HPDE6-E6E7 (cell line): ENCODE data around the gene LRRC30.
A peak's percentile ranks its signal among the peaks of the same experiment; 100 is the strongest.
"Not testable (repeated sequence)": the region's sequence is repeated elsewhere in the genome, so short reads cannot be mapped to it uniquely, and the experiment has no call there.

Experiments used
- DNase-seq: peaks from one replicate; pipeline ENCODE4 v3.0.0; 2011; ENCODE audit warnings: missing footprints; ENCODE audit errors: extremely low spot score

The LRRC30 gene

DNA sequence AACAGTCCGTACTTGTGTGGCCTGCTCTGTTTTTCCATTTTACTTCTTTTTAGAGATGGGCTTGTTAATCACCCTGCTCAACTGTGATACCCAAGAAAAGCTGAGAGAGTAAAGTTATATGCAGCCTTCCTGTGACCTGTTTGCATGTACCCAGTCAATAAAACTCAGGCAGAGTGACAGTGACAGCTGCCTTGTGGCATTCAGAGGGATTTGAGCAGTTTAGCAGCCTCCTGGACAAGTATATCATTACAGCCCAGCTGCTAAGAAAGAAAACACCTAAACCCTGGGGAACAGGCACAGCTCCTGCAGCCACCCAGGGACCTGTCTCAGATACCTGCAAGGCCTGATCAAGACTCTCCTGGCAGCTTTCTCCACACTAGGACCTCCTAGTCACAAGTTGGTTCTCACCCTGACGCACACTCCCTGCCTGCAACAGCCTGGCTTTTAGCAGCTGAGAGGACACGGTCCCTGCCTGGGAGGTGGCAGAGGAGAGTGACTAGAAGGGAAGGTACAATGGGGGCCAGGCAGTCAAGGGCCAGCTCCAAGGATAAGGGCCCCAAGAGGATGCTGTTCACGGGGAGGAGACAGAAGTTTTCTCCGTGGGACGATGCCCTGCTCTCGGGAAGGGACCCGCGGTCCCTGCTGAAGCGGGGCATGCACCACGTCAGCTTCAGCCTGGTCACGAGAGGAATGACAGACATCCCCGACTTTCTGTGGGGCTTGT is at the start of gene LRRC30:
Gene LRRC30 (plus strand): TSS at position 464 of the 724 bp plus-strand sequence. CDS start 50 bp downstream, at position 514.
- DNase-seq = no peak

DNA sequence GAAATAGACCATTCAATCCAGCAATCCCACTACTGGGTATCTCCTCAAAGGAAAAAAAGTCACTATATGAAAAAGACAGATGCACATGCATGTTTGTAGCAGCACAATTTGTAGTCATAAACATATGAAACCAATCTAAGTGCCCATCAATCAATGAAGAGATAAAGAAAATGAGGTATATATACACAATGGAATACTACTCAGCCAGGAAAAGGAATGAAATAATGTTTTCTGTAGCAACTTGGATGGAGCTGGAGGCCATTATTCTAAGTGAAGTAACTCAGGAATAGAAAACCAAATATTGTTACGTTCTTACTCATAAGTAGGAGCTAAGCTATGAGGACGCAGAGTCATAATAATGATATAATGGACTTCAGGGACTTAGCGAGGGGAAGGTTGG is 45.2 kb upstream of the LRRC30 start:
- DNase-seq = no peak

DNA sequence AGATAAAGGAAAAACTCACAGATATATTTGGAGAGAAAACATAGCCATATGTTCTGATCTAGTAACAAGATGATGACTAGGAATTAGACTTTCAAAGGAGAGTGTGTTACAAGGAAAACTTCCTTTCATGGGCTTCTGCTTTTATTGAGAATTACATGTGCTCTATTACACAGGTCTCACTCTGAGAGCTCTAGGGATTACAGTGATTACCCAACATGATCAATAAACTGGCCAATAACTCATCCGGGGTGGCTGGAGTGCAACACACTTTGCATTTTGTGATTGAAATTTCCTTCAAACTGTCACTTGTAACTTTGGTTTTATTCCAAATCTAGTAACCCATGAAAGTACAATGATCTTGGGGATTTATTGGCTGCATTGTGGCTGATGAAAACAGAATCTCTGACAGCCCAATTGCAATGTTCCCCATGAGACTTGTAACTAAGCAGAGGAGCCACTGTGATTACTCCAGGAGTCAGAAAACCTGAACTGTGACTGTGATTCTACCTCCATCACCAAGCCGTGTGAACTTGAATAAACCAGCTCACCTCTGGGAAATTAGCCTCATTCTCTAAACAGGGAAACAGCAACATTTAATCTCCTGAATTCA is 40.2 kb upstream of the LRRC30 start:
- DNase-seq = no peak

DNA sequence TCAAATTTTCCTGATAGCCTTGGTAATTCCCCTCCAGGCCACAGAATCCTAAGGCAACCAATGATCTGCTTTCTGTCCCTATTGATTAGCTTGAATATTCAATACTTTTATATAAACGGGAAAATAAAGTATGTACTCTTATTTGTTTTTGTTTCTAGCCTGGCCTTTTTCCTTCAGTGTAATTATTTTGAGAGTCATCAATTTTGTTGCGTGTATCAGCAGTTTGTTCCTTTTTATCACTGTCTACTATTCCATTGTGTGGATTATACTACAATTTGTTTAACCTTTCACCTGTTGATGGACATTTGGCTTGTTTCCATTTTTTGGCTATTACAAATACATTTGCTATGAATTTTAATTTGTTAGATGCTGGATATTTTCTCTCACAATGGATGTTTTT is 39.2 kb upstream of the LRRC30 start:
- DNase-seq = no peak

DNA sequence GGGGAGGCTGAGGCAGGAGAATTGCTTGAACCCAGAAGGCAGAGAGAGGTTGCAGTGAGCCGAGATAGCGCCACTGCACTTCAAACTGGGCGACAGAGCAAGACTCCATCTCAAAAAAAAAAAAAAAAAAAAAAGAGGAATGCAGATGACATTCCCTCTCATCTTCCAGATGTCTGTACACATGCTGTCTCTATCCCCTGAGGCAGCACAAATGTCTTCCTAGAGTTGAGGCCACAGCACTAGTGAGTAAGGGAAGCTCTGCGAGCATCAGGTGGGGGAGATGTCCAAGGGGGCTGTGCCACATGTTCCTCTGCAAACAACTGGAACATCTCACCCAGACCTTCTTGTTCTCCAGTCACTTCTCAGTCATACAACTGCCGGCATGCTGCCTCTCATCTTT is 35.6 kb upstream of the LRRC30 start:
- DNase-seq = no peak

DNA sequence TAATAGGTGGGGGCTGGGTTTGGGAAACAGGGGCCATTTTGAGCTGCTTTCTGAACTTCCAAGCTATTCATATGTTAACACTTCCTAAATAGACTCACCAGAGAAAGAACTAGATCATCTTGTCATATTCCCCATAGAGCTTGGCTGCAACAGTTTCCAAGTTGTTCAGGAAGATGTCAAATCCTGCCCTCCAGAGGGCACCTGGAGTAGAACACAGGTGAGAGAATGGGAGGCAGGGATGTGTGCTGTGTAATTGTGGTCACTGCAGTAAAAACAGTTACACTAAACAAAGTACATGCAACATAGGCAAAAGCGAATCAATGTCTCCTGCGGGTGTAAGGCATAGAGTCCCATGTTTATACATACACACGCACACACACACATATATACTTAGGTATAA is 34.5 kb upstream of the LRRC30 start:
- no peak for DNase-seq

DNA sequence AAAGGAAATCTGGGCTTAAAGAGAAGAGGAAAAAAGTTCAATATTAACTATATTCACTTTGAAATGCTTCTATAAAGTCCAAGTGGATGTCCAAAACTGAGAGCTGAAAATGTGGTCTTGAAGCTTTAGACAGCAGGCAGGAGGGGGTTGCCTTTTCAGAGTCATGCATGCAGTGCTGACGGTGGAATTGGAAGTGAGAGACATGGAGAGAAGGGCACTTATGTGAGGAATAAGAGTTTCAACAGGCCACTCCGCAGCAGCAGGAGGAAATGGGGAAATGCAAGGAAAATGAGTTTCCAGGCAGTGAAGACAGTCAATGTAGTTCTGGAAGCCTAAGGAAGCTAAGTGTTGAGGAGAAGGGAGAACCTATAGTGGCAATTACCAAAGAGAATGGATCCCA is 33.0 kb upstream of the LRRC30 start:
- DNase-seq = no peak

DNA sequence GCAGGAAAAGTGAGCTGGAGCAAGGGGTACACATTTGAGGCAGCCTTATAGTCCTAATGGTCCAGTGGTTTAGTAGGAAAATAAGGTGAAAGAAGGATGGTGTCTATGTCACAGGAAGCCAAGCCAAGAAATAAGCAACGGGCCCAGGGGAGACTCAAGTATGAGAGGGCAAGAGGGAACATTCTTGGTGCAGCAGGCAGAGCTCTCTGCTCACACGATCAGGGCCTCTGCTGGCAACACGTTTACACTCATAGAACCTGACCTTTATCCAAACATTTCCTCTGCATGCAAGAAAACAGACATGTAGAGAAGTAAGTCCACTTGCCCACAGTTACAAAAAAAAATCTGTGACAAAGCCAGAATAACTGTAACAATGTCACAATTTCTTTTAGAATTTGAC is 32.6 kb upstream of the LRRC30 start:
- DNase-seq = no peak

DNA sequence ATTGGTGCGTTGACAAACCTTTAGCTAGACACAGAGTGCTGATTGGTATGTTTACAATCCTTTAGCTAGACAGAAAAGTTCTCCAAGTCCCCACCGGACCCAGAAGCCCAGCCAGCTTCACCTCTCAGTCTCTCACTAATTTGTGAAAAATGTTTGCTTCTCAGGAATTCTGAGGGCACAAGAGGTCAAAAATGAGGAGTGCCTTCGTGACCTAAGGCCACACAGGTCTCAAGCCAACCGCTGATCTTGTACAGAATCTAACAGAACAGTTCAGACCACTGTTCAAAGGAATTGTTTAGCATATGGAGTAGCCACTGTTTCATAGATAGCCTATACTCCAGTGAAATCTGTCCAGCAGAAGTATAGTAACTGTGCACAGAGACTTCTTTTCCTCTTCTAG is 29.8 kb upstream of the LRRC30 start:
- DNase-seq = no peak

DNA sequence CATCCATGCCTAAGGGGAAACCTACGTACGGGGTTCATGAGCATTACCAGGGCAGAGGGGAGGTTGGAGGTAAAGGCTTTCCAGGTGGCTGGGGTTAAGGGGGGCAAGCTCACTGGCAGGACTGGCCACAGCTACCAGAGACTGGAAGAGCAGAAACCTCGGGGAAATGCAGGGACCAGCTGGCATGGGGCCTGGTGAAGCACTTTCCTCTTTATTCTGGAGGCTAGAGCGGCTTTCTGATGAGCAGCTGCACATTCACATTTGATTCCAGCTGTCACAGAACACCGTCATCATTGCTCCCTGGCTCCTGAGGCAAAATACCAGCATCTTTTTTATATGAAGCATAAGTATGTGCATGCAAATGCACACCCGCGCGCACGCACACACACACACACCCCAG is 28.7 kb upstream of the LRRC30 start:
- DNase-seq = no peak

DNA sequence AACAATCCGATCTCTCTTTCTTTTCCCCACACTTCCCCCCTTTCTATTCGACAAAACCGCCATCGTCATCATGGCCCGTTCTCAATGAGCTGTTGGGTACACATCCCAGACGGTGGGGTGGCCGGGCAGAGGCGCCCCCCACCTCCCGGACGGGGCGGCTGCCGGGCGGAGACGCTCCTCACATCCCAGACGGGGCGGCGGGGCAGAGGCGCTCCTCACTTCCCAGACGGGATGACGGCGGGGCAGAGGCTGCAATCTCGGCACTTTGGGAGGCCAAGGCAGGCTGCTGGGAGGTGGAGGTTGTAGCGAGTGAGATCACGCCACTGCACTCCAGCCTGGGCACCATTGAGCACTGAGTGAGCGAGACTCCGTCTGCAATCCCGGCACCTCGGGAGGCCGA is 27.3 kb upstream of the LRRC30 start:
- not testable (repeated sequence) for DNase-seq

DNA sequence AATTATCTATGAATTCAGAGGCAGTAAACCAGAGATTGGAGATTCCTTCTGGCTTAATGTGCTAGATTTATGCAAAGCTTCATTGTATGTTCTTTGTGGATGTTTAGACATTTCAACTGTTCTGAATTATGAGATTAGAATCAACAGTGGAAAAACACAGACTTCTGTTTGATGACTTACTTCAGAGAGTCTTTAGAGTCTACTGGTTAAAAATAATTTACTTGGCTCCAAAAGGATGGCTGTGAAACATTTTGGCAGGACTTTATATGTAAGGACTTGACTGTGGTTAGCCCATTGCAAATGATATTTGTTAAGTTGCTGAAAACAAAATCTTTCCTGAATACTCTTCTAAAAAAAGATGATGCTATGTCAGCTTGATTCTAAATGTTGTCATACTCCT is 25.5 kb upstream of the LRRC30 start:
- no peak for DNase-seq

DNA sequence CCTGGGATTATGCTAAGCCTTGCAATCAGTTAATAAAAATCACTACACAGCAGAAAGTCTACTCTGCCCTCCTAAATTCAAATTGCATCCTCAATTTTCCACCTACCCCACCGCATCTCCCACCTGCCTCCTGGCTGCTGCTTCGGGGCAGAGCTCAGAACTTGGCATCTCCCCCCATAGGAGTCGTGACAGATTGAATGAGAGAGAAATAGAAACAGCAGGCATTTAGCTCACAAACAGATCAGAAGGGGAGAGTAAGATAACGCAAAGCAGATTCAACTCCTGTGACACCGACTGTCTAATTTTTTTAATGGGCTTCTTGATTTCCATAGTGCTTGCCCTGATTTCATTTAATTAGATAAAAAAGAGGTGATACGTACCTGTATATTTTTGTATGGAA is 24.7 kb upstream of the LRRC30 start:
- DNase-seq = no peak

DNA sequence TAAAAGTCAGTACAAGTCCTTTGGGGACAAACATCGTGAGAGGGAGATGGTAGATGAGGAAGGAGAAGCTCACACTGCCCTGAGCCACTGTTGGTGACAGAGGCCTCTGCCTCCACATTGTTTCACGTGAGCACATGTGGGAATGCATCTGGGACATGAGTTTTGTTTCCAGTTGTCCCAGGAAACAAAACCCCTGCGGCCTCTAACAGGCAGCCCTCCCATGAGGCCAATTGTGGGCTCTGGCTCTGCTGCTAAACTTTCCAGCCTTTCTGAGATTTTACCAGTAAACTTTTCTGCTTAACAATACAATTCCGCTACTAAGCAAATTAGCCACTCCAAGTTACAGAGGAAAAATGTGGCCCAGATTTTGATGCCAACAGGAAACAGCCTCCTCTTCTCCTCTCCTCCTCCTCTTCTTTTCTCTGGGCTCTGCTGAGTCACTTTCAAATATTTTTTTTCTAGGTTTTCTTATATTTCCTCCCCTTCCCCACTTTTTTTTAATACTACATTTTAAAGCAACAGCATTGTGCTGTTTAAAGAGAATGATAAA is 23.4 kb upstream of the LRRC30 start:
- no peak for DNase-seq

DNA sequence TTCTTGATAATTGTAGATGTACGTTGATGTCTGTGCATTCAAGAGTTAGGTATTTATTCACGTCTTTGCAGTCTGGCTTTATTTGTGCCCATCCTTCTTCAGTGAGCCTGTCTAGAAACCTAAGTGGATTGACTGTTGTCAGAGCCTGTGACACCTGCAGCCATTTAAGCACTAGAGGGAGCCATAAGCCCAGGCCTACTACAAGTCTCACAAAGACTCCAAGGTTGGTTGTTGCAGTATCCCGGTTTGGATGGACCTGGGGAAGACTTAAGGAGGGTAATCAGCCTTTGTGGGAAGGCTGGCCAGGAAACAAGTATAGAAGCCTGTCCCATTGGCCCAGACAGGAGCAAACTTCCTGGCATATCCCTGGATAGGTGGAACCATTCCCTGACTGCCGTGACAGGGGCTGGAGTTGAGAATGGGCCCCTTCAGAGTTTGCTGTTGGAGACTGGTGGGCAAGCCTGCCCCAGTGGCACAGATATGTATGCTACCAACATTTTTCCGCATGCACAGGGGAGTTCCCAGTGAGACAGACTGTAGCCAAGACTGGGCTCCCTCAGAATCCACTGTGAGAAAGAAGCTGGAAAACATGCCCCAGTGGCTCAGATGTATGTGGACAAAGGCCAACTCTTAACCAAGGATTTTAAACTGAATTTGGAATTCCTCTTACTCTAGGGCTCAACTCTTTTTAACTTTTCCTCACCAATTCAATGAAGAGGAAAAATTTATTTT is 9.3 kb upstream of the LRRC30 start:
- peak; percentile 5 for DNase-seq

DNA sequence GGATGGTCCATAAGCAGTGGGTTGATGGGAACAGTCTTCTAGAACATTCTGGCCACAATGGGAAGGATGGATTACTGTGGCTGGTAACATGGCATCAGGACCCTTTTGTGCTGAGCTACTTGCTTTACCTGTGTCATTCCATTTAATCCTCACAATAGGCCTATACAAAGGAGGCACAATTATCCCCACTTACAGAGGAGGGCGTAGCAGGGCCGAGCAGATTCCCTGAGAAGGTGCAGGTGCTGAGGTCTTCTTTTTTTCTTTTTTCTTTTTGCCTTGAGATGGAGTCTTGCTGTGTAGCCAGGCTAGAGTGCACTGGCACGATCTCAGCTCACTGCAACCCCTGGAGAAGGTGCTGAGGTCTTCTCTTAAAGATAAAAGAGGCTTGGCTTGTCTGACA is 6.7 kb upstream of the LRRC30 start:
- no peak for DNase-seq

DNA sequence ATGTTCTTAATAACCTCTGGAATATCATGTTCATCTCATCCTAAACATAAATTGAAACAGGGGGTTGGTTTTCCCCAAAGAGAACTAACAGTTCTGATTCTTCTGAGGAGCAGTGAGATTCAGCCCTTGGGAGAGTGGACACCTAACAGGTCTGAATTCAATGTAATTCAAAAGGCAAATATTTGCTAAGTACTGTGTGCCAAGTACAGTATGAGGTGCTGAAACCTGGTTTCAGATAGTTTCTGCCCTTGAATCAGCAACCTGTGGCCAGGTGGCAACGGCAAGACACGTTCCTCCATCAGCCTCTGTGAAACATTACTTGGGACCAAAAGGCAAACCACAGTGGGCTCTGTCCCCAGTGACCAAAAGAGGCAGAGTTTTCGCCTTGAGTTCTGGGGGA is 1.3 kb downstream of the LRRC30 start:
- no peak for DNase-seq

DNA sequence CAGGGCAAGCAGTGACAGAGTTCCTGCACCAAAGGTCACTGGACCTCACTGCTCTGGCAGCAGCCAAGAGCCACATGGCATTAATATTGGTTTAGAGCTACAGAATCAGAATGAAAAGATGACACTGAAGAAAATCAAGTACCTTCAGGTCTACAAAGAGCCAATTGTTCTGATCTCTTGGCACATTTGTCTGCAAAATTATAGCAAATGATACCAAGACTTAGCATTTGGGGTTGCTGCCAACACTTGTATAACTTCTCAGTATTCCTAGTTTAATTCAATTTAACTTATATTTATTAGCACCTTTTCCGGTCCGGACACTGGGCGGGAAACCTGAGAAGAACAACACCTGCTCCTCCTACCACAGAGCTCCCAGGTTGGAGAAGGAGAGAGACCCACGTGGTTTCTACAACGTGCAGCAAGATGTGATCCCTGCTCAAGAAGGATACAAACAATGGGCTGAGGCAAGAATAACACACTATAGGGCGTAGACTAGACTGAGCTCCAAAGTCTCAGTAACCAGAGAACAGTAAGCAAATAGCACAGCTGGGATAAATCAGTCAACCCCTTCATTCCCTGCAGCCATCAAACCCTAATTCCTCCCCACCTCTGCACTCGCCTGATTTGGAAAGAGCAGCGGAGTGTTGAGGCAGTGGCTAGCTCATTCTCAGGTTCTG is 2.4 kb downstream of the LRRC30 start:
- DNase-seq = no peak

DNA sequence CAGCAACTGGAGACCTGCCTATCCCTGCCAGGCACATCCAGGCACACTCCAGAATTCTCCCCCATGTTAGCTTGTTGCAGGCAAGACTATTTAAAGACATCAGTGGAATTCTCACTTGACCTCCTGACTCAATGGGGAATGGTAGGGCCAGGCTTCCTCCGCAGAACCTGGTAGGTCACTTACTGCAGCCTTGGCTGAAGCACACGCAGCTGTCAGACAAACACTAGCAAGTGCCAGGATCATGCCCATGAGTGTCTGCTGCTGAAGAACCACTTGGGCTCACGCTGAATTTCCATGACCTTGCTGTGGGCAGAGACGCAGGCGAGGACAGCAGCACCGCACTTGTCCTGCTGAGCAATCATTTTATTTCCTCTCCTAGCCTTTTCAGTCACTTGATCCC is 3.2 kb downstream of the LRRC30 start:
- DNase-seq = no peak

DNA sequence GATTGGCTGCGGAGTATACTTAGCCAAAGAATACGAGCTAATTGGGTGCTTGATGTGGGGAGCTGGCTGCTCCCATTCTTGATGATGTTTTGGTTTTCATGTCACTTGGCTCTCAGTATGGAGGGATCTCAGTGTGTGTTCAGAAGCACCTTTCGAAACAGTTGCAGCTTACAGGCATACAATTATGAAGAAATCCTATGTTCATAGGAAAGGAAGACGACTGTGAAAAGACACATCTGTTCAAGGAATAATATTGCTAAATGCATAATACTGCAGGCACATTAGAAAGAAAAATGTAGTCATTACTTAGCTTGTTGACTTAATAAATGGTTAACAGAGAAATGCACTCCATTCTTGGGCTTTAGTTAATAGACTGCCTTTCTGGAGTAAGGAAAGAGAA is 4.1 kb downstream of the LRRC30 start:
- no peak for DNase-seq

DNA sequence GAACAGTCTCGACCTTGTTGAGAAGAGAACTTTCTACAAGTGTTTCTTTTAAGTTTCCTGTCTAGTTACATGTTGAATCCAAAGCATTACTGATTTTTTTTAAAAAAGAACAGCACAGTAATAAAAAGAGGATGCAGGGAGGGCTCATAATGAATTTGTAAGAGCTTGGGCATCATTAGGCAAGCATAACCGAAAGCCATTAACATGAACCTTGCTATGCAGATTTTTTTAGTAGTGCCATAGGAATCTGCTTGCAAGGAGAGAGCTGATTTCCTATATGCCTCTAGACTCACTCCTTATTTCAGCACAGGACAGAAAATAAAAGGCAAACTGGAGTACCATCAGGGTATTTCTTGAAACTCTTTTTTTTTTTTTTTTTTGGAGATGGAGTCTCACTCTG is 5.2 kb downstream of the LRRC30 start:
- no peak for DNase-seq

DNA sequence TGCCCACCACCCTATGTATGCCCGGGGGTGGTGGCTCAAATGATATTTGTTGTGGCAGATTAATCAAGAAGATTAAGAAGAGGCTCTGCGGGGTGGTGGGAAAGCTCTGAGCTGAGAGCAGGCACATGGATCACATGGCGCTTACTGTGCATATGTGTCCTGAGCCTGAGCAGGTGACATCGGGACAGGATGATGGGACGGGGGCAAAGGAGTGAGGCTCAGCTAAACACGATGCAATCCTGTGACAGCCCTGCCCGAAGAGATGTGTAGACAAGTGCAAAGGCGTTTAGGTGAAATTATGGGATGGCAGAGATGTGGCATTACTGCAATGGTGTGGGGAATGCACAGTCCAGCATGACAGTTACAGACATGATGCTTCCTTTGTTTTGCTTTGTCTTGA is 6.0 kb downstream of the LRRC30 start:
- no peak for DNase-seq
